HL-60/S4 (cell line): Measurements from ENCODE around the gene PTGFR.

Experiments used
- in situ Hi-C: fragments of 300-500 bp; cut with MboI; formaldehyde crosslinking; loops from 2 replicates; pipeline ENCODE4 v1.14.3; 2022; ENCODE audit warnings: low sequenced_read_pairs

The PTGFR gene

GRCh38 chr1:78586572-78586971 lies 95.8 kb downstream of the PTGFR start:
- in situ Hi-C loops, result no loop called here

DNA sequence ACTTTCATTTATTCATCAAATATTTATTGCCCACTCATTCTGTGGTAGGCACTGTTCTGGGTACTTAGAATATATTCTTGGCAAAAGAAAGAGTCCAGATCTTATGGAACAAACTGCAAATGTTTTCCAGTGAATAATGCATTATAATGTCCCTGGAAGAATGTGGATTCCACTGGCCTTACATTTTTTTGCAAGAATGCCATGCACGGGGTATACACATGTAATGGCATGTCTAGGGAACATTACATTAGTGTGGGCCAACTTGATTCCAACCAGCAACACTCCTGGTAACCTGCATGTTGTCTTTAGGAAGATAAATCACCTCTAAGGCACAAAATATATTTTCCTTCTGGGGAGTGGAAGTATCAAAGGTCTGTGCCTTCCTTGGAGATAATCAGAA lies 96.4 kb downstream of the PTGFR start:
- in situ Hi-C loops, result no loop called here
